NCI-H187 (cell line): ENCODE results near the gene PROK1.

Source experiments
- DNase-seq, 2 experiments: peaks; one replicate each; lab custom pipeline; 2025; lab: John Stamatoyannopoulos, UW

Gene PROK1

GRCh38 chr1:110465038-110465813 lies 14.3 kb downstream of the PROK1 start:
- DNase-seq = no peak

- DNase-seq = no peak
These were observed 14.9 kb downstream of the PROK1 start for GRCh38 chr1:110465814-110466380.

GRCh38 chr1:110466646-110467280 lies 15.8 kb downstream of the PROK1 start:
- no peak for DNase-seq

DNA sequence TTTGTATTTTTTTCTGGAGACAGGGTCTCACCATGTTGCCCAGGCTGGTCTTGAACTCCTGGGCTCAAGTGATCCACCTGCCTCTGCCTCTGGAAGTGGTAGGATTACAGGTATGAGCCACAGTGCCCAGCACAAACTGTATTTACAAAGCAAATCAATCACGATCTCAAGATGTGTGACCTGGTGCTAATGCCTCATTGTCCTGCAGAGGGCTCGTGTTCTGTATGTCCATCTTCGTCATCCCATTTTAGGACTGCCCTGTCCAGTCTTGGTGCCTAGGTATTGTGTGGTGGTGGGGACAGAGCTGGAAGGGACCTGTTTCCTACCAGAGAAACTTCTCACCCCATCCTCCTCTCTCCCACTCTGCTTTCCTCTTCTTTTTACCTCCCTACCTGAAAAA lies 20.2 kb downstream of the PROK1 start:
- DNase-seq = no peak

- DNase-seq = no peak
These were observed 21.6 kb downstream of the PROK1 start for GRCh38 chr1:110472546-110472945.

- no peak for DNase-seq
These were observed 23.5 kb downstream of the PROK1 start for GRCh38 chr1:110474444-110474843.

GRCh38 chr1:110475362-110476027 lies 24.5 kb downstream of the PROK1 start:
- no peak for DNase-seq

- no peak for DNase-seq
These were observed 25.2 kb downstream of the PROK1 start for GRCh38 chr1:110476028-110476765.

DNA sequence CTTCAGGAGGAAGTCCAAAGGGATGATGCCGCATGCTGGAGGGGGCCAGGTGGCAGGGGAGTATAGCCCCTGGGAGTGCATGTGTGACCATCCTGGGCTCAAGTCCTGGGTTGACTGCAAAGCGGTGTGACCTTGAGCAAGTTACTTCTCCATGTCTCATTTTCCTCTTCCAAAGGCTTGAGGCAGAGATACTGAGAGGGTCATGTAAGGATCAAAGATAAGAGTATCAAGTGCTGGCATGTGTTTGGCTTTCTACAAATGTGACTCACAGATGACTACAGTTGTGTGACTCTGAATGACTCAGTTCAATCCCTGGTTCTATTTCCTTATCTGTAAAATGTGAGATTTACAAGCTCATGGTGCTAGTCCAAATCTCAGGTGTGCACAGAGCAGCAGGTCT lies 26.1 kb downstream of the PROK1 start:
- DNase-seq = no peak

DNA sequence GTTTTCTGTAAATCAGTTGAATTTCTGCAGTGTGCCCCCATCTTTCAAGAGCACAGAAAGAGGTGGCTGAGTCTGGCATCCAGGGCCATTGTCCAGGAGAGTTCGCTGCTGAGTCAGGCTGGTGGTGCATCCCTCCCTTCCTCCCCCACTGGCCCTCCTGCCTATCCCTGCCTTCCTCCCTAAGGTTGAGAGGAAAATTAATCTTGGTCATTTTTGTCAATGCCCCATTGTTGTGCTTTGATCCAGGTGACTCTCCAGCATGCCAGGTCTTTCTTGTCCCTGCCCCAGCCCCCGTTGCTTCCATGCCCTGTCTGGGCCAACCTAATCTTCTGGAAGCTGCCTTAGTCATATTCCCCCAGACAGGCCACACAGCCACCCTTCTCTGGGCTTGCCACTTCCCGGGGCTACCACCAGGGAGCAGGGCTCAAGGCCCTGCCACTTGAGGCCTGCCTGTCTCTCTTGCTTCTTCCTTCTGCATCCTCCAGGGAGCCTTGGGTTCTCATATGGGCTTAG lies 26.6 kb downstream of the PROK1 start:
- DNase-seq = no peak

DNA sequence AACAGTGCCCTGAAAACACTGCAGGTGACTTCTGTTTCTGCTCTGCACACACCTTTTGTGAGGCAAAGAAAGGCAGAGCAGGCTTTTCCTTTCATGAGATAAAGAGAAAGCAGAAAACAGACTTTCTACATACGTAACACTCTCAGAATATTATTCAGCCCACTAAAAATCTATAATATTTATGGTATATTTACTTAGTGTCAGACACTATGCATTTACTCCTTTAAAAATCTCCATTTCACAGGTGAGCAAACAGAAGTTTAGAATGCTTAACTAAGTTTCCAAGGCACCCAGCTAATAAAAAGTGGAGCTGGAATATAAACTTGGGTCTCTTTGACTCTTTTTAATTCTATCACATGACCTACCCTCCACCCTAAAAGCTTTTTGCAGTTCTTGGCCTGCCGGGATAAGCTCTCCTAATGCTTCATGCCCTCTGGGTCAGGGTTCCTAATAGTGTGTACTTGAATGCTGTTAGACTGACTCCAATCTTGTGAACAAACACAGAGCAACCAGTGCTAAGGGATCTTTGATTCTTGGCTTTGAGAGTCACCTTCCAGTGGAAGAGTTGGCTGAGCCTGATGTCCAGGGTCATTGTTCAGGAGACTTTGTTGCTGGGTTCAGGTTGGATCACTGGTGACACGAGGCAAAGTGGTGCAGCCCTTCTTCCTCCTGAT lies 27.2 kb downstream of the PROK1 start:
- DNase-seq = no peak

DNA sequence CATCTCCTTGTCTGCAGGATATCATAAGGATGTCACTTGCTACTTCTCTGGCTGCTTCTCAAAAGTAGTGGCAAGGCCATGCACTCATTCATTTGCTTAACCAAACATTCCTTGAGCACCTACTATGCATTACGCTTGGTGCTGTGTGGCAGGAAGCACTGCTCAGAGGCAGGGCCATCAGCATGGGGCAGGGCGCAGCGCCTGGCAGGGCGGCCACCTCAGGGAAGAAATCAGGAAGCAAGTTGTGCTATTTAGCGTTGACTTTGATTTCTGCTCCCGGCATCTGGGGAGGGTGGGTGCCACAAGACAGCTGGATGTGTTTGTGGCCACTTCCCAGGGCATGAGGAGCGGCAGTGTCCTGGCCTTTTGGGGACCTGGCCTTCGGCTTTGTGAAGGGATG lies 27.9 kb downstream of the PROK1 start:
- DNase-seq = no peak

- no peak for DNase-seq
These were observed 29.6 kb downstream of the PROK1 start for GRCh38 chr1:110480356-110481096.

- DNase-seq = no peak
These were observed 31.1 kb downstream of the PROK1 start for GRCh38 chr1:110481968-110482623.

- DNase-seq = no peak
These were observed 31.8 kb downstream of the PROK1 start for GRCh38 chr1:110482662-110483307.

DNA sequence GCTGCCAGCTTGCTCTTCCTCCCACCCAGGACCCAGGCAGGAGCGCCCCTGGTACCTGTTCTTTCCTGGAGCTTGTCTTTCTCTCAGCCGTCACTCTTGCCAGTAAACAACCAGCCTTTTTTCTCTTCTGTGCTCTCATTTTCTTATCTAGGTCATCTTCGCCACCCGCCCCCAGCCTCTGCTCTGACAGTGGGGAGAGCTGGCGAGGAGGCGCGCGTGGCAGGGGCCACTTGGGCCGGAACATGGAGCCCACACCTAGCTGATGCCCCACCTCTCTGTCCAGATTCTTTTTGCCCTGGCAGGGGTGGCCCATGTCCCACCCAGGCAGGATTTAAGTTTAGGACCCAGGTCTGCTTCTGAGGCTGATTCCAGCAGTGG lies 32.3 kb downstream of the PROK1 start:
- DNase-seq = no peak

GRCh38 chr1:110484801-110485200 lies 33.9 kb downstream of the PROK1 start:
- no peak for DNase-seq

- no peak for DNase-seq
These were observed 34.8 kb downstream of the PROK1 start for GRCh38 chr1:110485725-110486124.

DNA sequence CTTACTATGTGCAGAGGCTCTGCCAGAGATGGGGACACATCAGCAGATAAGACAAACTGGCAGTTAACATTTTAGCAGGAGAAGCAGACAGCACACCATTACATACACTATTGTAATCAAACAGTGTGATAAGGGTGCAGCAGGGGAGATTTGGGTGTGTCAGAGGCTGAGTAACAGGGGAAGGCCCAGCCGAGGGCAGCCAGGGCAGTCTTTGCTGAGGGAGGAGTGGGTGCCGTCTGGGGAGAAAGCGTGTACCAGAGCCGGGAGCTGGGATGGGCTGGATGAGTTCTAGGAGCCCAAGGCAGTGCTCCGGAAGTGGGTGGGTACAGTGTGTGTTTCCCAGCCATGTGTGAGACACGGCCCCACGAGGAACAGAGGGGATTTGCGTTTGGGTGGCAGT lies 36.8 kb downstream of the PROK1 start:
- DNase-seq = no peak

- DNase-seq = no peak
These were observed 37.2 kb downstream of the PROK1 start for GRCh38 chr1:110488161-110488560.
